Activated T-helper 17 cell treated with anti-CD3 and anti-CD28 coated beads, Interleukin-2, amount 50 U/mL, for 72 hours (primary cell): ENCODE measurements around the gene CTNNA3. TPM values are rescaled to one million over a fixed set of nuclear protein-coding genes. Genes with fewer than 3 reads are reported as not detected.
"Not testable (repeated sequence)": the region's sequence is repeated elsewhere in the genome, so short reads cannot be mapped to it uniquely, and the experiment has no call there.

Experiments used
- ATAC-seq: fragments of 150-1000 bp; cut with Tn5 transposase; replicated peaks from 2 replicates; pipeline ENCODE4 v1.10.0; 2021; ENCODE audit warnings: mild to moderate bottlenecking, moderate library complexity
- H3K27ac Mint-ChIP-seq: one replicate; pipeline ENCODE4 v1.8.0; 2022; ENCODE audit warnings: mixed read lengths
- H3K27me3 Mint-ChIP-seq: one replicate; pipeline ENCODE4 v1.8.0; 2022; ENCODE audit warnings: mixed read lengths
- H3K36me3 Mint-ChIP-seq: one replicate; pipeline ENCODE4 v1.8.0; 2022; ENCODE audit warnings: low read depth, mild to moderate bottlenecking, mixed read lengths
- H3K4me1 Mint-ChIP-seq: one replicate; pipeline ENCODE4 v1.8.0; 2022; ENCODE audit warnings: mixed read lengths
- H3K4me3 Mint-ChIP-seq: one replicate; pipeline ENCODE4 v1.8.0; 2022; ENCODE audit warnings: mild to moderate bottlenecking, mixed read lengths
- H3K9me3 Mint-ChIP-seq: one replicate; pipeline ENCODE4 v1.8.0; 2022; ENCODE audit warnings: mixed read lengths
- total RNA-seq, 2 donors: library from RNA; stranded (reverse); gene quantifications; one replicate each; pipeline ENCODE4 v1.2.3, GENCODE V29; 2022

The CTNNA3 gene
- total RNA-seq, 2 donors from 2014 or later = 5.7 TPM; not detected in 1

DNA sequence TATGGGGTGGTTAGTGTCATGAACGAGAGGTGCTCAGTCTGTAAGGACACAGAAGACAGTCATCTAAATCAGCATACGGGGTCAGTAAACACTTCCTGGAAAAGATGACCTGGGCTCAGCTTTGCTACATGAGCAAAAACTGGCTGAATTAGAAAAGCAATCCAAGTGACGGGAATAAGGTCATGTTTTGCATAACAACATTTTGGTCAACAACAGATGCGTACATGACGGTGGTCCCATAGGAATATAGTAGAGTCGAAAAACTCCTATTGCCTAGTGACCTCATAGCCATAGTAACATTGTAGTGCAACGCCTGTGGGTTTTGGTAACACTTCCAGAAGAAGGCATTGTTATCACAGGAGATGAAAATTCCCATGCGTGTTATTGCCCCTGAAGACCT is 92.9 kb downstream of the CTNNA3 start:
- Mint-ChIP-seq H3K4me3 (no peak overlapping the region), H3K27ac (no peak overlapping the region), H3K9me3 (no peaks in the 10 kb centered on the region), H3K27me3 (peaks cover 10% of the 10 kb centered on the region), H3K4me1 (peaks cover 7% of the 10 kb centered on the region), H3K36me3 (no peaks in the 10 kb centered on the region)
- no peak for ATAC-seq

DNA sequence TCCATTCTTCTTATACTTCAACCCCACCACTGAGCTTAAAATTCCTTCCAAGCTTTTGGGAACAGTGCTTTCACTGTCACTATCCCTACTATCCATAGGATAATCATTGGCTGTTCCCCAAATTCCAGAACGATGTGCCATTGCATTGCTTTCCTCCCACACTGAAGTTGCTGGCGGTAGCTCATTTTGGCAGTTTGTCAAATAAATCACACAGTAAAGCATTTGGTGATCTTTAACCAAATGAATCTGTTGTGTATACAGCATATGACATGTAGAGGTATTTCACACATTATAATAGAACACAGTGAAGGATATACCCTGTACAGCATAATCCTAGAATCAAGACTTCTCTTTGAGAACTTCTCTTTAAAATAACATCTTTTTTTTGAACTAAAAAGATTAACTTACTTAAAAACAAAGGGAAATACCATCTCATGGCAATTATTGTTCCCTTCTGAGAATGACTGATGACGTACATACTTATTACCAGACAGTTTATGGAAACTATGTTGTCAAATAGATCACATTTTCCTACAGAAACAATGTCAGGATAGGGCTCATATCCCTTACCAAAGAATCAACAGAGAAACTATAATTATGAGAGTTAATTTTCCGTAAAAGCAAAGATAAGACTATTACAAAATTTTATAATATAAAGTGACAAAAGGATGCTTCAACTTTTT is 93.6 kb downstream of the CTNNA3 start:
- Mint-ChIP-seq H3K4me1 (peaks cover 2% of the 10 kb centered on the region), H3K4me3 (no peak overlapping the region), H3K36me3 (no peaks in the 10 kb centered on the region)

GRCh38 chr10:67599597-67599996 is 96.4 kb downstream of the CTNNA3 start:
- H3K27ac Mint-ChIP-seq = no peak overlapping the region
- peaks cover 10% of the 10 kb centered on the region for H3K27me3 Mint-ChIP-seq
- no peak overlapping the region for H3K4me3 Mint-ChIP-seq
- H3K36me3 Mint-ChIP-seq = no peaks in the 10 kb centered on the region
- H3K9me3 Mint-ChIP-seq = peaks cover 12% of the 10 kb centered on the region
- ATAC-seq = no peak
- H3K4me1 Mint-ChIP-seq = no peaks in the 10 kb centered on the region

More for the DNA sequence above, 93.6 kb downstream of the CTNNA3 start:
- H3K27ac Mint-ChIP-seq = no peak overlapping the region
- H3K27me3 Mint-ChIP-seq = peaks cover 10% of the 10 kb centered on the region
- H3K9me3 Mint-ChIP-seq = peaks cover 2% of the 10 kb centered on the region
- no peak for ATAC-seq

DNA sequence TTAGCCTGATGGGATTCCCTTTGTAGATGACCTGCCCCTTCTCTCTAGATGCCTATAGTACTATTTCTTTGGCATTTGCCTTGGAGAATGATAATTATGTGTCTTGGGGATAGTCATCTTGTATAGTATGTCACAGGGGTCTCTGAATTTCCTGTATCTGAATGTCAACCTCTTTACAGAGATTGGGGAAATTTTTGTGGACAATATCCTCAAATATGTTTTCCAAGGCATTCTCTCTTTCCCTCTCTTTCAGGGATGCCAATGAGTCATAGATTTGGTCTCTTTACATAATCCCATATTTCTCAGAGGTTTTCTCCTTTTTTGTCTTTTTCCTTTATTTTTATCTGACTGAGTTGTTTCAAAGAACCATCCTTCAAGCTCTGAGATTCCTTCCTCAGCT is 99.4 kb downstream of the CTNNA3 start:
- no peak overlapping the region for H3K27ac Mint-ChIP-seq
- H3K27me3 Mint-ChIP-seq = peaks cover 10% of the 10 kb centered on the region
- peaks cover 17% of the 10 kb centered on the region for H3K9me3 Mint-ChIP-seq
- no peak overlapping the region for H3K4me3 Mint-ChIP-seq
- no peaks in the 10 kb centered on the region for H3K36me3 Mint-ChIP-seq
- ATAC-seq = no peak
- H3K4me1 Mint-ChIP-seq = no peaks in the 10 kb centered on the region

- Mint-ChIP-seq H3K4me1 (no peaks in the 10 kb centered on the region), H3K27me3 (peaks cover 7% of the 10 kb centered on the region), H3K27ac (no peak overlapping the region), H3K4me3 (no peak overlapping the region), H3K9me3 (peaks cover 32% of the 10 kb centered on the region), H3K36me3 (no peaks in the 10 kb centered on the region)
- no peak for ATAC-seq
Observed at GRCh38 chr10:67587771-67588170, 108.2 kb downstream of the CTNNA3 start.

GRCh38 chr10:67575532-67575931 is 120.5 kb downstream of the CTNNA3 start:
- Mint-ChIP-seq H3K27ac (no peak overlapping the region), H3K36me3 (no peaks in the 10 kb centered on the region), H3K27me3 (no peaks in the 10 kb centered on the region), H3K9me3 (no peaks in the 10 kb centered on the region), H3K4me3 (no peak overlapping the region), H3K4me1 (no peaks in the 10 kb centered on the region)
- ATAC-seq = no peak

- H3K4me1 Mint-ChIP-seq = no peaks in the 10 kb centered on the region
- H3K36me3 Mint-ChIP-seq = no peaks in the 10 kb centered on the region
- H3K27me3 Mint-ChIP-seq = no peaks in the 10 kb centered on the region
- H3K27ac Mint-ChIP-seq = no peak overlapping the region
- no peak for ATAC-seq
- no peak overlapping the region for H3K4me3 Mint-ChIP-seq
- no peaks in the 10 kb centered on the region for H3K9me3 Mint-ChIP-seq
Observed at GRCh38 chr10:67573484-67573883, 122.5 kb downstream of the CTNNA3 start.

GRCh38 chr10:67571503-67571902 is 124.5 kb downstream of the CTNNA3 start:
- H3K4me1 Mint-ChIP-seq = no peaks in the 10 kb centered on the region
- no peaks in the 10 kb centered on the region for H3K27me3 Mint-ChIP-seq
- H3K36me3 Mint-ChIP-seq = no peaks in the 10 kb centered on the region
- no peak overlapping the region for H3K27ac Mint-ChIP-seq
- H3K4me3 Mint-ChIP-seq = no peak overlapping the region
- ATAC-seq = no peak
- no peaks in the 10 kb centered on the region for H3K9me3 Mint-ChIP-seq

DNA sequence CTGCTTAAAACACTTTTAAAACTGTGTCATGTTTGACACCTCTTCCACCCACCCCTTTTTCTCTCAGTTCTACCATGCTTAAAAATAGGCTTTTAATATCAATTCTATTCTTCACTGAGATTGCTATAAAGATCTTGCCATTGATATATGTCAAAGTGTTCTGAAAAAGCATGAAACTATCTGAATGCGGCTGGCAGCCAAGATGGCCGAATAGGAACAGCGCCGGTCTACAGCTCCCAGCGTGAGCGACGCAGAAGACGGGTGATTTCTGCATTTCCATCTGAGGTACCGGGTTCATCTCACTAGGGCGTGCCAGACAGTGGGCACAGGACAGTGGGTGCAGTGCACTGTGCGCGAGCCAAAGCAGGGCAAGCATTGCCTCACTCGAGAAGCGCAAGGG is 137.7 kb downstream of the CTNNA3 start:
- H3K9me3 Mint-ChIP-seq, H3K27me3 Mint-ChIP-seq: not testable (repeated sequence)

GRCh38 chr10:67553254-67553653 is 142.7 kb downstream of the CTNNA3 start:
- Mint-ChIP-seq H3K36me3 (no peaks in the 10 kb centered on the region), H3K9me3 (no peaks in the 10 kb centered on the region), H3K4me1 (no peaks in the 10 kb centered on the region), H3K27me3 (peaks cover 4% of the 10 kb centered on the region), H3K4me3 (no peak overlapping the region), H3K27ac (no peak overlapping the region)
- no peak for ATAC-seq

More for the DNA sequence above, 137.7 kb downstream of the CTNNA3 start:
- not testable (repeated sequence) for H3K4me3 Mint-ChIP-seq, ATAC-seq, H3K27ac Mint-ChIP-seq, H3K36me3 Mint-ChIP-seq, H3K4me1 Mint-ChIP-seq

- H3K27ac Mint-ChIP-seq = no peak overlapping the region
- H3K36me3 Mint-ChIP-seq = no peaks in the 10 kb centered on the region
- no peaks in the 10 kb centered on the region for H3K4me1 Mint-ChIP-seq
- H3K4me3 Mint-ChIP-seq = no peak overlapping the region
- H3K27me3 Mint-ChIP-seq = no peaks in the 10 kb centered on the region
- H3K9me3 Mint-ChIP-seq = no peaks in the 10 kb centered on the region
- ATAC-seq = no peak
Observed at GRCh38 chr10:67550838-67551402, 145.1 kb downstream of the CTNNA3 start.

- no peaks in the 10 kb centered on the region for H3K27me3 Mint-ChIP-seq
- H3K36me3 Mint-ChIP-seq = no peaks in the 10 kb centered on the region
- no peaks in the 10 kb centered on the region for H3K4me1 Mint-ChIP-seq
- no peak overlapping the region for H3K4me3 Mint-ChIP-seq
- H3K9me3 Mint-ChIP-seq = no peaks in the 10 kb centered on the region
- H3K27ac Mint-ChIP-seq = no peak overlapping the region
- ATAC-seq = no peak
Observed at GRCh38 chr10:67550046-67550445, 145.9 kb downstream of the CTNNA3 start.

- no peaks in the 10 kb centered on the region for H3K36me3 Mint-ChIP-seq
Observed at GRCh38 chr10:67549390-67549789, 146.6 kb downstream of the CTNNA3 start.

GRCh38 chr10:67541411-67541810 is 154.6 kb downstream of the CTNNA3 start:
- Mint-ChIP-seq H3K4me1 (no peaks in the 10 kb centered on the region), H3K9me3 (no peaks in the 10 kb centered on the region), H3K27ac (no peak overlapping the region), H3K36me3 (no peaks in the 10 kb centered on the region), H3K27me3 (peaks cover 3% of the 10 kb centered on the region), H3K4me3 (no peak overlapping the region)
- no peak for ATAC-seq

More at GRCh38 chr10:67549390-67549789, 146.6 kb downstream of the CTNNA3 start:
- Mint-ChIP-seq H3K4me3 (no peak overlapping the region), H3K9me3 (no peaks in the 10 kb centered on the region), H3K27ac (no peak overlapping the region), H3K4me1 (no peaks in the 10 kb centered on the region), H3K27me3 (peaks cover 3% of the 10 kb centered on the region)
- ATAC-seq = no peak

GRCh38 chr10:67539312-67539711 is 156.7 kb downstream of the CTNNA3 start:
- Mint-ChIP-seq H3K27ac (no peak overlapping the region), H3K9me3 (no peaks in the 10 kb centered on the region), H3K4me1 (no peaks in the 10 kb centered on the region), H3K4me3 (no peak overlapping the region), H3K27me3 (no peaks in the 10 kb centered on the region), H3K36me3 (no peaks in the 10 kb centered on the region)
- no peak for ATAC-seq
